ENCODE data around the gene GBF1.

DNA sequence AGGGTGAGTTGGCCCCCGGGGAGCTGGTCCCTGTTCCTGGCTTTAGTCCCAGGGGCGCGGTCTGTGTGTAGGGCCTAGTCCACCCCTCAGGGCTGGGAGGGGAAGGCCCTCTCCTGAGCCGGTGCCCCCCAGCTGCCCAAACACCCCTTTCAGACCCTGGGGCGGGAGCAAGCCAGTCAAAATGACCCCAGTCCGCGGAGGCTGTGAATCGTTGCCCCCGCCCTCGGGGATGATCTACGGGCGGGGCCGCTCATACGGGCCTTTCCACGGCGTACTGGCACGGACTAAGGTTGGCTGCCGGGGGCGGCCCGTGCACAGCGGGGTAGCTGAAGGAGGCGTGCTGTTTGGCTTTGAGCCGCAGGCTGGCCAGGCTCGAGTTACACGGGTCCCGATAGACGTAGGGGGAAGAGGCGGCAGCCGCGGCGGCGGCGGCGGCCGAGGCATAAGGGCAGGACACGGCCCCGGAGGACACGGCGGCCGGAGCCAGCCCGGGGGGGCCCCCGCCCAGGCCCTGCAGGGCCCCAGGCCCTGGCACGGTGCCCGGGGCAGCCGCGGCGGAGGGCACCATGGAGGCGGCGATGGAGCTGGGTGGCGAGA is 15.0 kb upstream of the GBF1 start:
- TF ChIP-seq, protein P1, sequence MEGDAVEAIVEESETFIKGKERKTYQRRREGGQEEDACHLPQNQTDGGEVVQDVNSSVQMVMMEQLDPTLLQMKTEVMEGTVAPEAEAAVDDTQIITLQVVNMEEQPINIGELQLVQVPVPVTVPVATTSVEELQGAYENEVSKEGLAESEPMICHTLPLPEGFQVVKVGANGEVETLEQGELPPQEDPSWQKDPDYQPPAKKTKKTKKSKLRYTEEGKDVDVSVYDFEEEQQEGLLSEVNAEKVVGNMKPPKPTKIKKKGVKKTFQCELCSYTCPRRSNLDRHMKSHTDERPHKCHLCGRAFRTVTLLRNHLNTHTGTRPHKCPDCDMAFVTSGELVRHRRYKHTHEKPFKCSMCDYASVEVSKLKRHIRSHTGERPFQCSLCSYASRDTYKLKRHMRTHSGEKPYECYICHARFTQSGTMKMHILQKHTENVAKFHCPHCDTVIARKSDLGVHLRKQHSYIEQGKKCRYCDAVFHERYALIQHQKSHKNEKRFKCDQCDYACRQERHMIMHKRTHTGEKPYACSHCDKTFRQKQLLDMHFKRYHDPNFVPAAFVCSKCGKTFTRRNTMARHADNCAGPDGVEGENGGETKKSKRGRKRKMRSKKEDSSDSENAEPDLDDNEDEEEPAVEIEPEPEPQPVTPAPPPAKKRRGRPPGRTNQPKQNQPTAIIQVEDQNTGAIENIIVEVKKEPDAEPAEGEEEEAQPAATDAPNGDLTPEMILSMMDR (IDR thresholded peaks at IDR 0.05), result no peak
- no peak for TF ChIP-seq POLR2A (IDR thresholded peaks at IDR 0.05)

All from body of pancreas (tissue), 4 donors.